Stimulated activated naive CD8-positive, alpha-beta T cell treated with anti-CD3 and anti-CD28 coated beads, Interleukin-15, Interleukin-2, amounts not matched to agents 100 U/mL and 50 U/mL, for 24 hours (primary cell): ENCODE data around the gene CRABP2.
A peak's percentile ranks its signal among the peaks of the same experiment; 100 is the strongest.

ENCODE experiments used
- ATAC-seq: fragments of 150-1000 bp; cut with Tn5 transposase; one replicate; pipeline ENCODE4 v1.10.0; 2021
- DNase-seq: peaks from one replicate; pipeline ENCODE4 v3.0.0; 2021

CRABP2 gene

GRCh38 chr1:156741481-156741983 lies 36.1 kb upstream of the CRABP2 start:
- DNase-seq: peak; percentile 28
- no peak for ATAC-seq

- ATAC-seq (peak; percentile 90), DNase-seq (peak; percentile 95)
Measured at GRCh38 chr1:156740741-156741480, 35.5 kb upstream of the CRABP2 start, which contains the start of gene MRPL24. Gene MRPL24 (minus strand): TSS chr1:156741088. CDS start chr1:156738704, 2,384 bp downstream.

DNA sequence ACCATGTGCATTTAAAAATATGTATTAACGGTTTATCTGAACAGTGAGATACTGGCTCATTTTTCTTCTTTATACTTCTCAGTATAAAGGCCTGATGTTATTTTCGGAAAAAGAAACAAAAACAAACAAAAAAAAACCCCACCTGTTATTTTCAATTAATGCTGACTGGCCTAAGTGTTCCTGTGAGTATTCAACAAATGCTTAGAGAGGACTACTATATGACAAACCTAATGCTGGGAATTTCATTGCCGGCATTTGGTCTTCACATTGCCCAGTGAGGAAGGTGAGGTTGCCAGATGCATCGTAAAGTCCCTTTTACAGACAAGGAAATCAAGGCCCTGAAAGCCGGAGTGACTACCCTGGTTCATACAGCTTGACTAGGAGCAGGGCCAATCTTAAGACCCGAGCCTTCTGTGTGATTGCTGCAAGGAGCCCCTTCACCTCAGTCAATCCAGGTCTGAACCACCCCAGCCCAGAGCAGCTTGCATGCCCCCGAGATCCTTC lies 34.9 kb upstream of the CRABP2 start:
- DNase-seq: no peak
- peak; percentile 2 for ATAC-seq

DNA sequence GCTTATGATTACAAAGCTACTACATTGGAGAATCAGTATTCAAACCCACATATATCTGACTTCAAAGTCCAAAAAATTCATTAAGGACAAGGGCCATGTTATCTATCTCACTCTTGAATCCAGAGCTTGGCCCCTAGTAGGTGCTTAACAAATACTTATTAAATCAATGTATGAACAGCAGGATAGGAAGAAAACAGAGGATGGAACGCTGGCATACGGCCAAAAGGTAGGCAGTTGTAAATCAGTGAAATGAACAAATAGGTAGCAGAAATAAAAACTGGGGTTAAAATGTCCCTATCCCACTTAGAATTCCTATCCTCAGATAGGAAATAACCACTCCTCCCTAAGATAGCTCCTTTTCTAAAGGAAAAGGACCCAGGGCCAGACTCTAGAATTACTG lies 33.5 kb upstream of the CRABP2 start:
- DNase-seq: no peak
- no peak for ATAC-seq

- ATAC-seq (no peak), DNase-seq (no peak)
Measured at GRCh38 chr1:156738407-156738806, 33.0 kb upstream of the CRABP2 start.

DNA sequence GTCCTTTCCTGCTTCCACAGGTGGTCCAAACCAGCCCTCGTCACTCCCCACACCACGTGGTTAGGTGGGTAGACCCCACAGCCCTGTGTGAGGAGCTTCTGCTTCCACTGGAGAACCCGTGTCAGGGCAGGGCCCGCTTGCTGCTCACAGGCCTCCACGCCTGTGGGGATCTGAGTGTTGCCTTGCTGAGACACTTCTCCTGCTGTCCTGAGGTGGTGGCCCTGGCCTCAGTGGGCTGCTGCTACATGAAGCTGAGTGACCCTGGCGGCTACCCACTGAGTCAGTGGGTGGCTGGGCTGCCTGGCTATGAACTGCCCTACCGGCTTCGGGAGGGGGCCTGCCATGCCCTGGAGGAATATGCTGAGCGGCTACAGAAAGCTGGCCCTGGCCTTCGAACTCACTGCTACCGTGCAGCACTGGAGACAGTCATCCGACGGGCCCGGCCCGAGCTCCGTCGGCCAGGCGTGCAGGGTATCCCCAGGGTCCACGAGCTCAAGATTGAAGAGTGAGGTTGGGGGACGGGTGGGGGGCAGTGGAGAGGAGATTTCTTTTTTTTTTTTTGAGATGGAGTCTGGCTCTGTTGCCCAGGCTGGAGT lies 28.7 kb upstream of the CRABP2 start:
- ATAC-seq: no peak
- DNase-seq: no peak

- peak; percentile 94 for ATAC-seq
- peak; percentile 95 for DNase-seq
Measured at GRCh38 chr1:156728599-156729462, 23.4 kb upstream of the CRABP2 start, which contains the start of gene ISG20L2. Gene ISG20L2 (minus strand): TSS chr1:156728766. CDS start chr1:156727652, 1,114 bp downstream.

DNA sequence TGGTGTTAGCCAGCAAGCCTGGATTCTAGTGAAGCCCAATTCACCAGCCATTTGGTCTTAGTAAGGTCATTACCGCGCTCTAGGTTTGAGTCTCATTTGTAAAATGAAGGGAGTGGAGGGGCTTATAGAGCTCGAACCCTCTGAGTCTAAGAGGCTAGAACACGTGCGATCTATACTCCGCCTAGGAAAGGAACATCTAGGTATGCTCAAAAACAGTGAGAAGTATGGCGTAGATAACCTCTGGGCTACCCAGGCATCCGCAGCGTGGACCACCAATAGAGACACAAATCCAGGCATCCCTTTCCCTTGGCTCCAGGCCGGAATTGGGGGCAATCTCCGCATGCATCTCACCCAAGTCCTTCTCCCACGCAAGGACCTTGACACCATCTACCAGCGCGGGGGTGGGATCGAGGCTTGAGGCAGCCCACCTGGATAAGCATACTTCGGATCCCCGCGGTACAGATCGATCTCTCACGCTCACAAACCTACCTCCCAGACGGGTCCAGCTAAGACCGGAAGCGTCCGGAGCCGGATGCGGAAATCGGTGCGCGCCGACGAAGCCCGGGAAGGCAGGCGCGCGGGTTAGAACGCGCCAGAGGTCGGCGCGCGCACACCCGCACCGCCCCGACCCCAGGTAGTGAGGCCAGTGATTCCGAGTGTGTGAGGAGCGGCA lies 22.7 kb upstream of the CRABP2 start, which contains the start of gene METTL25B:
Gene METTL25B (plus strand): TSS at position 544 of the 673 bp plus-strand sequence. CDS start 636 bp downstream, outside the sequence.
- ATAC-seq (peak; percentile 70), DNase-seq (peak; percentile 85)

DNA sequence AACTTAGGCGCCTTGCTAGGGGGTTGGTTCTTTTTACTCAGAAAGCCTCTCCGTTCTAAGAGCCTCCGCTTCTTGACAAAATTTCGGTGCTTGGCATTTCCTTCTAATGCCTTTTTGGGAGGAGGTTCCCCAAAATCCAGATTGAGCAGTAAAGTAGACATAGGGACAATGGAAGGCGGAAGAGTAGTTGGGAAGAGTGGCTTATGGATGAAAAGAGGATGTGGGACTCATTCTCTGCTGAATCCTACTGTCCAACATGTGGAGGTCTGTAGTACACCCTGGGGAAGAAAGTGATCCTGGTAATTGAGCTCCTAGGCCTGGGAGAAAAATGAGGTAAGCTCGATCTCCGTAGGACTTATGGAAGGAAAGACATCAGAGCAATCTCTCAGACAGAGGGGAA lies 22.1 kb upstream of the CRABP2 start:
- ATAC-seq (no peak), DNase-seq (no peak)

GRCh38 chr1:156726549-156727226 lies 21.3 kb upstream of the CRABP2 start:
- ATAC-seq (no peak), DNase-seq (peak; percentile 69)

DNA sequence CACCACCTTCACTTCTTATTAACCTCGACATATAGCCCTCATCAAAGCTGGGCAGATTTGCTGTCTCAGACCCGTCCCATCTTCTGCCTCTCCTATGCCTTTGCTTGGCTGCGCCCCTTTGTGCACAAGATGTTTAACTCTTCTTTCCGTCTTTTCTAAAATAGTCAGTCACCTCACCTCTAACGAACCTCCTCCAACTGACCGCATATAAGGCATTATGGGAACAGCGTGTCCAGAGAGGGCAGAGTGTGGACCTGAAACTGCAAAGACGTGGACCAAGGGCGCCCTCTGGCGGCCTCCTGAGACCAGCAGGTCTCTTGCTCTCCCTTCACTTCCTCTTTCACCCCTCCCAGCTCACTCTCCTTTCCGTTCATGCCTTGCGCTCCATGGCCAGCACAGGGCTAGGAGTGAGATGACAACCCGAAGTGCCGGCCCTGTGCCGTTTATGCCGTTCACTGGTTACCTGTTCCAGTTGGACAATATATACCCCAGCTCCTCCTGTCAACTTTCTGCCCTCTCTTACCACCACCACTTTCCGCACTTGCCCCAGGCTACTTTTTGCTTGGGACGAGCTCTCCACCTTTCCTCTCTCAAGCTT lies 20.4 kb upstream of the CRABP2 start:
- peak; percentile 87 for DNase-seq
- ATAC-seq: peak; percentile 30

DNA sequence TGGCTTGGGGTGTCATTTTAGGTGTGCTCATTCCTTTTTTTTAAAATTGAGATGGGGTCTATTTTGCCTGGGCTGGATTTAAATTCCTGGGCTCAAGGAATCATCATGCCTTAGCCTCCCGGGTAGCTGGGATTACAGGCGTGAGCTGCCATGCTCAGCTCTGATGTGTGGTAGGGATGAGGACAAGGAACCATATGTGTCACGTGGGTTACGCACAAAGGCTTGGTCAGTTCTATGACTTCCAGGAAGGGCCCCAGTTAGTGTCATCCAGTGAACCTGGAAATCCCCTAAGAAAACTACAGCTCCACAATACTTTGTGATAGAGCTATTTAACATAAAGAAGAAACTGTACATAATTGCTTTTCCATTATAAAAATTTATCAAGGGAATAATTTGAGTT lies 16.2 kb upstream of the CRABP2 start:
- no peak for DNase-seq

DNA sequence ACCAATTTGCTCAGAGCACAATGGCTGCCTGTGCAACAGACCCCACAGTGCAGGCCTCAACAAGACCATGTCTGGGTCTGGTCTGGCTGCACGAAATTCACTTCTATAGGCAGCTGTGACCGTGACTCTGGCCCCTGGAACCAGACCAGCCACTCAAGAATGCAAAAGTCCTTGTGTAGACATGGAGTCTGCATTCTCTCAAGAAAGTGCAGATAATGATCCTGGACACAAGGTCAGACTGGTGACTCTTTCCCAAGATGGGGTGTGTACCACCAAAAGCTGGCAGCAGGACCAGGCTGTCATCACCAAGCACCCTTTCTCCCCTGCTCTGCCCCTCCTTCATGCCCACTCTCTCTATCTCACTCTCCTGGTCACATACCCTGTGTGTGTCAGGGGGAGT lies 15.7 kb upstream of the CRABP2 start:
- ATAC-seq (no peak), DNase-seq (no peak)

More for the DNA sequence above, 16.2 kb upstream of the CRABP2 start:
- ATAC-seq: no peak

DNA sequence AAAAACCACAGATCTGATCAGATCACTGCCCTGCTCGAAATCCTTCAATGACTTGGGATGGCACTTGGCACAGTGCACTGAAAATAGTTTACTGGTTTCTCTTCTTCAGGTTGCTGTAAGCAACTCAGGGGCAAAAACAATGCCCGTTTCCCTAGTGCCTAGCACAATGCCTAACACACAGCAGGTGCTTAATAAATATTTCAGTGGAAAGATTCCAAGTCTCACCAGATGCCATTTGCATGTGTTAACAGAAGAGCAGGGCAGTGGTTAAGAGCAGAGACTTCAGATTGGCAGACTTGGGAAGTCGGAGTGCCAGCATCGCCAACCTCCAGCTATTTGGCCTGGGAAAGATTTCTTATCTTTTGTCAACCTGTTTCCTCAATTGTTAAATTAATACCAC lies 12.0 kb upstream of the CRABP2 start:
- no peak for DNase-seq
- no peak for ATAC-seq

DNA sequence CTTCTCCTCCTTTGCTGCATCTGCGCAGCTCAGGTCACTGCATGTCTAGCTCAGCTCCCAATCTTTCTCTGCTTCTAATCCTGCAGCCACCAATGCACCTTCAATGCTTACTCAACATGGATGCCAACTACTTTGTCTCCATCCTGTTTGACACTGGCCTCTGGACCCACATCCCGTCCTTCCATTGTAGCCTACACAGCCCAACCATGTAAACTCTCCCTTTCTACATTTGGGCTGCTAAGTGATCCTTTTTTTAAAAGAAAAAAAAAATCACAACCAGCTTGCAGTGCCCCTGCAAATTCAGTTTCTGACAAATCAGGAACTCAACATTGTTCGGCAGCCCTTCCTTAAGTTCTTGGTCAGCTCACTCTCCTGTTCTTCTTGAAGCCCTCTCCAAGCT lies 9.4 kb upstream of the CRABP2 start:
- ATAC-seq (no peak), DNase-seq (no peak)

GRCh38 chr1:156712626-156713025 lies 7.2 kb upstream of the CRABP2 start:
- DNase-seq: no peak

DNA sequence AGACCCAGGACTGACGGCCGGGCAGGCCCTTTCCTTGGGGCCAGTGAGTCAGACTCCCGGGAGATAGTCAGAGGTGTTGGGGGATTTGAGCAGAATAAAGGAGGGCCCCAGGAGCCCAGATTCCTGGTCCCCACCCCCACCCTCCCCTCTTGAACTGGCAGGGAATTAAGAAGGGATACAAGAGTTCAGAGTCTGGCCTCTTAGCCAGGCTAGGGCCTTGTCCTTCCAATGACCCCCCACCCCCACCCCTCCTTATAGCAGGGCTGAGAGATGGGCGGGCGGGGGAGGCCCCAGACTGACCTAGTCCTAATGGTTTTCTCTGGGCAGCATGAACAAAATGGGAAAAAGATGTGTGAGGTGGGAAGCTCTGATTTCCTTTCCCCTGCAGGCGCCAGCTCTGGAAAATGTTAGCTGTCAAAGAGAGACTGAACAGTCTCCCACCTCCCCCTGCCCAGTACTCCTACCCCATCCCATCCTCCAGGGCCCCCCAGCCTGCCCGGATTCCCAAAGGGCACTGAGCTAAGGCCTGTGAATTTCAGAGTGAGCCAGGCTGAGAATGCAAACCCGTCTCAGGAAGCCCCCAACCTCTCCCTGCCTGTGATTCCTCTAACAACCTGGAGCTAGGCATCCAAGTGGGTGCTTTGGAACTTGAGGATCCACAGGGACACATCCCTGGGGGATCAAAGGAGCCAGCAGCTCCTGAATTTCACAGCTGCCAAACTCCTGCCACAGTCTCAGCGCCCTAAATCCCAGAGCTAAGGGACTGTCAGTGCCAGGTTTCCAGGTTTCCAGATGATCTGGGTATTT lies 5.8 kb upstream of the CRABP2 start:
- DNase-seq (no peak), ATAC-seq (no peak)

More at GRCh38 chr1:156712626-156713025, 7.2 kb upstream of the CRABP2 start:
- no peak for ATAC-seq

DNA sequence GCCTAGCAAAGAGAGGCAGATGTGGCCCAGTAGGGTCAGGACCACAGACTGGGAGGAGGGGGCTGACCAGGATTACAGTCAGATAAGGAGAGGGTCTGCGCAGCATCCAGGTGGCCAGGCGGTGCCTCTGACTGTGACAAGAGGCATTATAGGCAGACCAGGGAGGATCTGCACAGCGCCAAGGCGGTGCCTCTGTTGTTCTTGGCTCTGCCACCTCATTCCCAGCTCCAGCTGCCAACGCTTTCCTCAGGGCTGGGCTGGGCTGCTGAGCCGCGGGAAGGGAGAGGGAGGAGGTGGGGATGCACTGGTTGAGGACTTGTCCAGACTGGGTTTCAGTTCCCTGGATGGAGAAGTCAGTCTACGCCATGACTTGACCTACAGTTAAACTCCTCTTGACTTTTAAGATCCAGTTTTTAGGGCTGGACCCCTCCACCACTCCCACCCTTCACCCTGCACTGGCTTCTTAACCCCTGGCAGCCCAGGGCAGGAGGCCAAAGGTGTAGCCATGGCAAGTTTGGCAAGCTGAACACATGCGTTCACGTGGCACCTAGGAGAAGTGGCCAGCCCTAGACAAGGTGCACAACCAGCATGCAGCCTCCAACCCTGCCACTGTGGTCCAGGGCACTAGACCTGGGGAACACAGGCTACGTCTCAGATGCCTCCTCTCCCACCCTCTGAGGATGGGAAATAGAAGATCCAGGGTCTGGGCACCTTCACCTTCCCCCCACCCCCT lies 4.5 kb upstream of the CRABP2 start:
- DNase-seq: no peak
- no peak for ATAC-seq

DNA sequence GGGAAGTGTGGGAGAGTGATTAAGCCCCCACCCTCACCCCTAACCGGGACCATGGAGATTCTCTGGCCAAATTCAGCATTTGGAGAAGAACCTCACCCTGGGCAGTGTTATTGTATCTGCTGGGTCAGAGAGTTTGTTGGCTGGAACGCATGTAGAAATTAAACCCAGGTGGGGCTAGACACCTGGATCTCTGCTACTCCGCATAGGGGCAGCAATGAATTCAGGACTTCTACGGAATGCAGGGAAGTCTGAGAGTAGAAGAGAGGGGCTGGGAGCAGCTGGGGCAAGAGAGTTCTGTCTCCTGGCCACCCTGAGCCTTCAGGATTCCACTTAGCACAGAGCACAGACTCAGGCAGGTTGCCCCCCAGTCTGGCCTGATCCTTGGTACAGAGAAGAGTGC lies 3.6 kb upstream of the CRABP2 start:
- no peak for DNase-seq
- ATAC-seq: no peak
